DND-41 (cell line): ENCODE results near the gene LYPD6B.

Source experiments
- ATAC-seq: fragments of 200-7000 bp; cut with Tn5 transposase; 3 replicates; pipeline ENCODE4 v1.9.1; 2021; ENCODE audit warnings: low read depth; ENCODE audit not compliant: insufficient read depth
- DNase-seq: peaks from one replicate; pipeline ENCODE4 v3.0.0-alpha.2; 2020
- H2AFZ ChIP-seq: 2 replicates; pipeline ENCODE4 v1.6.0; 2012; ENCODE audit warnings: low read depth, low read length
- H3K27ac ChIP-seq: 2 replicates; pipeline ENCODE4 v1.5.1; 2012; ENCODE audit warnings: low read length, inconsistent platforms
- H3K27me3 ChIP-seq: fragments of 200-600 bp; sonication (generic); 2 replicates; pipeline ENCODE4 v1.6.0; 2012; ENCODE audit warnings: low read length, mild to moderate bottlenecking, inconsistent platforms; ENCODE audit not compliant: insufficient read depth, poor library complexity
- H3K36me3 ChIP-seq: 2 replicates; pipeline ENCODE4 v1.5.1; 2012; ENCODE audit warnings: low read length, inconsistent platforms; ENCODE audit not compliant: insufficient read depth
- H3K4me1 ChIP-seq: 2 replicates; pipeline ENCODE4 v1.5.1; 2012; ENCODE audit warnings: mild to moderate bottlenecking, low read length; ENCODE audit not compliant: insufficient read depth
- H3K4me2 ChIP-seq: 2 replicates; pipeline ENCODE4 v1.6.0; 2012; ENCODE audit warnings: mild to moderate bottlenecking, moderate library complexity, low read length, inconsistent platforms; ENCODE audit not compliant: insufficient read depth
- H3K4me3 ChIP-seq, 2 experiments: fragments of 200-600 bp in 1 of 2; shearing (Covaris generic) in 1 of 2; 2 replicates each; pipeline ENCODE4 v1.5.1; 2012 to 2016; ENCODE audit warnings: inconsistent platforms in 2 of 2, low read length in 2 of 2, mild to moderate bottlenecking in 2 of 2, low read depth in 1 of 2, moderate library complexity in 1 of 2
- H3K79me2 ChIP-seq: 2 replicates; pipeline ENCODE4 v1.6.0; 2012; ENCODE audit warnings: low read length, inconsistent platforms; ENCODE audit not compliant: insufficient read depth
- H3K9ac ChIP-seq: 2 replicates; pipeline ENCODE4 v1.6.0; 2012; ENCODE audit warnings: low read depth, mild to moderate bottlenecking, inconsistent platforms, low read length, moderate library complexity
- H3K9me3 ChIP-seq: 2 replicates; pipeline ENCODE4 v1.5.1; 2012; ENCODE audit warnings: low read length, moderate library complexity, mild to moderate bottlenecking, inconsistent platforms; ENCODE audit not compliant: insufficient read depth, severe bottlenecking
- H4K20me1 ChIP-seq: 2 replicates; pipeline ENCODE4 v1.6.0; 2012; ENCODE audit warnings: low read length; ENCODE audit not compliant: insufficient read depth
- CTCF ChIP-seq: IDR thresholded peaks from 2 replicates; pipeline ENCODE4 v1.5.1; 2012; ENCODE audit warnings: borderline replicate concordance, low read length, moderate library complexity, mild to moderate bottlenecking; ENCODE audit not compliant: poor library complexity, severe bottlenecking; ENCODE audit errors: extremely low read depth
- EZH2 ChIP-seq: IDR thresholded peaks from 3 replicates; pipeline ENCODE4 v1.6.1; 2012; ENCODE audit warnings: borderline replicate concordance, low read depth, mild to moderate bottlenecking, moderate library complexity, low read length, inconsistent platforms; ENCODE audit not compliant: severe bottlenecking

The LYPD6B gene

GRCh38 chr2:149125031-149125725 is 86.7 kb downstream of the LYPD6B start:
- Histone ChIP-seq H3K4me1 (peaks cover 9% of the 10 kb centered on the region), H3K36me3 (no peaks in the 10 kb centered on the region), H3K4me3 (no peak overlapping the region), H3K27me3 (peaks cover 11% of the 10 kb centered on the region), H3K9me3 (no peaks in the 10 kb centered on the region), H2AFZ (no peak overlapping the region), H3K4me2 (no peak overlapping the region), H3K27ac (no peak overlapping the region), H4K20me1 (no peaks in the 10 kb centered on the region), H3K9ac (no peak overlapping the region), H3K79me2 (no peaks in the 10 kb centered on the region)
- TF ChIP-seq CTCF: no peak
- no peak for TF ChIP-seq EZH2
- DNase-seq: no peak
- ATAC-seq: no peak

- no peaks in the 10 kb centered on the region for H3K79me2 ChIP-seq
- no peaks in the 10 kb centered on the region for H4K20me1 ChIP-seq
- H3K4me3 ChIP-seq: no peak overlapping the region
- H3K9me3 ChIP-seq: no peaks in the 10 kb centered on the region
- ATAC-seq (peak; percentile 91), DNase-seq (peak; percentile 19)
- no peak for TF ChIP-seq CTCF
- no peak for TF ChIP-seq EZH2
- H3K27ac ChIP-seq: no peak overlapping the region
- peaks cover 10% of the 10 kb centered on the region for H3K4me1 ChIP-seq
- H2AFZ ChIP-seq: no peak overlapping the region
- no peak overlapping the region for H3K9ac ChIP-seq
- no peak overlapping the region for H3K4me2 ChIP-seq
- H3K27me3 ChIP-seq: peaks cover 11% of the 10 kb centered on the region
- no peaks in the 10 kb centered on the region for H3K36me3 ChIP-seq
These were observed 90.9 kb downstream of the LYPD6B start for GRCh38 chr2:149129433-149129832.

- H3K9me3 ChIP-seq: no peaks in the 10 kb centered on the region
- no peaks in the 10 kb centered on the region for H3K36me3 ChIP-seq
- no peaks in the 10 kb centered on the region for H3K79me2 ChIP-seq
- no peak overlapping the region for H3K4me2 ChIP-seq
- H3K4me1 ChIP-seq: peaks cover 10% of the 10 kb centered on the region
- peaks cover 5% of the 10 kb centered on the region for H3K27me3 ChIP-seq
- H3K27ac ChIP-seq: no peak overlapping the region
- no peaks in the 10 kb centered on the region for H4K20me1 ChIP-seq
- no peak overlapping the region for H2AFZ ChIP-seq
- ATAC-seq (no peak), DNase-seq (no peak)
- no peak overlapping the region for H3K4me3 ChIP-seq
- no peak for TF ChIP-seq EZH2
- no peak for TF ChIP-seq CTCF
- H3K9ac ChIP-seq: no peak overlapping the region
These were observed 93.8 kb downstream of the LYPD6B start for GRCh38 chr2:149132339-149132738.
